ENCODE data around the gene KLC4. TPM values are rescaled to one million over a fixed set of nuclear protein-coding genes. Genes with fewer than 3 reads are reported as not detected.

KLC4 gene
- total and polyA plus RNA-seq, 9 of the 15 experiments (the other 6 are each of a cell fraction or from before 2014, with no cell fraction given) = 1.7 to 16.2 (median 7.7) TPM

GRCh38 chr6:43045371-43045930, 14.0 kb upstream of the KLC4 start (continued):
- TF ChIP-seq ARID3A (IDR thresholded peaks at IDR 0.05; ENCODE audit: borderline replicate concordance, low read depth, low read length) (no peak), TAF15 (IDR thresholded peaks at IDR 0.05; ENCODE audit: low read depth, low read length) (no peak), KAT8 (IDR thresholded peaks at IDR 0.05; ENCODE audit: low read depth) (no peak), PRPF4 (IDR thresholded peaks at IDR 0.05; ENCODE audit: insufficient read depth, low read depth, low read length, poor library complexity, severe bottlenecking) (no peak), POLR2AphosphoS2 (IDR thresholded peaks at IDR 0.05; ENCODE audit: low read length) (0 out of 2 replicates have a peak, but pooled peaks have one; percentile 53), HDAC1 (IDR thresholded peaks at IDR 0.05) (no peak), CBX1 (IDR thresholded peaks at IDR 0.05; ENCODE audit: low read depth) (no peak), CHD4 (IDR thresholded peaks at IDR 0.05; ENCODE audit: insufficient read depth, insufficient replicate concordance, low read depth, low read length, poor library complexity, severe bottlenecking) (no peak), MCM5 (IDR thresholded peaks at IDR 0.05; ENCODE audit: low read depth) (no peak), NFXL1 (CRISPR knock-in tag; IDR thresholded peaks at IDR 0.05) (no peak), RBFOX2 (IDR thresholded peaks at IDR 0.05; ENCODE audit: low read depth, low read length) (peak; percentile 26; the same call in 1 of the 2 replicates), NR3C1 (CRISPR knock-in tag; IDR thresholded peaks at IDR 0.05) (no peak)
- TF ChIP-seq, protein P1, sequence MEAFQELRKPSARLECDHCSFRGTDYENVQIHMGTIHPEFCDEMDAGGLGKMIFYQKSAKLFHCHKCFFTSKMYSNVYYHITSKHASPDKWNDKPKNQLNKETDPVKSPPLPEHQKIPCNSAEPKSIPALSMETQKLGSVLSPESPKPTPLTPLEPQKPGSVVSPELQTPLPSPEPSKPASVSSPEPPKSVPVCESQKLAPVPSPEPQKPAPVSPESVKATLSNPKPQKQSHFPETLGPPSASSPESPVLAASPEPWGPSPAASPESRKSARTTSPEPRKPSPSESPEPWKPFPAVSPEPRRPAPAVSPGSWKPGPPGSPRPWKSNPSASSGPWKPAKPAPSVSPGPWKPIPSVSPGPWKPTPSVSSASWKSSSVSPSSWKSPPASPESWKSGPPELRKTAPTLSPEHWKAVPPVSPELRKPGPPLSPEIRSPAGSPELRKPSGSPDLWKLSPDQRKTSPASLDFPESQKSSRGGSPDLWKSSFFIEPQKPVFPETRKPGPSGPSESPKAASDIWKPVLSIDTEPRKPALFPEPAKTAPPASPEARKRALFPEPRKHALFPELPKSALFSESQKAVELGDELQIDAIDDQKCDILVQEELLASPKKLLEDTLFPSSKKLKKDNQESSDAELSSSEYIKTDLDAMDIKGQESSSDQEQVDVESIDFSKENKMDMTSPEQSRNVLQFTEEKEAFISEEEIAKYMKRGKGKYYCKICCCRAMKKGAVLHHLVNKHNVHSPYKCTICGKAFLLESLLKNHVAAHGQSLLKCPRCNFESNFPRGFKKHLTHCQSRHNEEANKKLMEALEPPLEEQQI (IDR thresholded peaks at IDR 0.05) = no peak
